ENCODE results near the gene CCDC142. TPM values are rescaled to one million over a fixed set of nuclear protein-coding genes. Genes with fewer than 3 reads are reported as not detected.

Gene CCDC142
- total and polyA plus RNA-seq, 10 of the 15 experiments (the other 5 are each of a cell fraction or from before 2014, with no cell fraction given), result 0.93 to 16.9 (median 9.0) TPM

DNA sequence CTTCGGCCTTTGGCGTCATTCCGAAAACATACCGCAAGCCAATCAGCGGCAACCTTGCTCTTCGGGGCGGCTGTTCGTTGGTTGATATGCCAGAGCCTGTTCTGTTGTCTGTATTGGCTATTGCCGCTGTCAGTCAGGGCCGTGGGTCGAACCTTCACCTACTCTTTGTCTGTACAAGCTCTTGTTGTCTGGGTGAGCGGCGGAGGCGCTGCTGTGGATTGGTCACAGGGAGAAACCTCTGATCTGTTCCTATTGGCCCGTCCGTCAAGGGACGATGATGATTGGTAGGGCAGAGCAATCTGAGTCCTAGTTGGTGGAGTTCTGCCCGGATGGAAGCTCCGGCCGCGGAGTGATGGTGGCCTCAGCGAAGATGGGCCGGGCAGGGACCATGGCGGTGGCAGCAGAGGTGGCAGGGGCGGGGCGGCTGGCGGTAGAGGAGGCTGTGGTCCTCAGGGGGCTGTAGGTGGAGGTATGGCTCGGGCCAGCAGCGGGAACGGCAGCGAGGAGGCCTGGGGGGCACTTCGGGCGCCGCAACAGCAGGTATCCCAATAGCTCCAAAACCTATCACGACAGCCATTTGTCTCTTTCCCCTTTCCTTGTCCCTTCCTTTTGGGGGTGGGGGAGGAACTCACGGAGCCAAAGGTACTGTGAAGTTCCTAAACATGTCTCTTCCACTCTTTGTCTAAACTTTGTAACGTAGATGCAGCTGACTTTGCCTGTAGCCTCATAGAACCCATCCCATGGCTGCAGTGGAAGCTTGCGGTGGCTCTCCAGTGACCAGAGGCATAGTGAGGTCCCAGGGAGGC lies 24.5 kb downstream of the CCDC142 start, which contains the start of gene WBP1 (continued):
- TF ChIP-seq, protein P1, sequence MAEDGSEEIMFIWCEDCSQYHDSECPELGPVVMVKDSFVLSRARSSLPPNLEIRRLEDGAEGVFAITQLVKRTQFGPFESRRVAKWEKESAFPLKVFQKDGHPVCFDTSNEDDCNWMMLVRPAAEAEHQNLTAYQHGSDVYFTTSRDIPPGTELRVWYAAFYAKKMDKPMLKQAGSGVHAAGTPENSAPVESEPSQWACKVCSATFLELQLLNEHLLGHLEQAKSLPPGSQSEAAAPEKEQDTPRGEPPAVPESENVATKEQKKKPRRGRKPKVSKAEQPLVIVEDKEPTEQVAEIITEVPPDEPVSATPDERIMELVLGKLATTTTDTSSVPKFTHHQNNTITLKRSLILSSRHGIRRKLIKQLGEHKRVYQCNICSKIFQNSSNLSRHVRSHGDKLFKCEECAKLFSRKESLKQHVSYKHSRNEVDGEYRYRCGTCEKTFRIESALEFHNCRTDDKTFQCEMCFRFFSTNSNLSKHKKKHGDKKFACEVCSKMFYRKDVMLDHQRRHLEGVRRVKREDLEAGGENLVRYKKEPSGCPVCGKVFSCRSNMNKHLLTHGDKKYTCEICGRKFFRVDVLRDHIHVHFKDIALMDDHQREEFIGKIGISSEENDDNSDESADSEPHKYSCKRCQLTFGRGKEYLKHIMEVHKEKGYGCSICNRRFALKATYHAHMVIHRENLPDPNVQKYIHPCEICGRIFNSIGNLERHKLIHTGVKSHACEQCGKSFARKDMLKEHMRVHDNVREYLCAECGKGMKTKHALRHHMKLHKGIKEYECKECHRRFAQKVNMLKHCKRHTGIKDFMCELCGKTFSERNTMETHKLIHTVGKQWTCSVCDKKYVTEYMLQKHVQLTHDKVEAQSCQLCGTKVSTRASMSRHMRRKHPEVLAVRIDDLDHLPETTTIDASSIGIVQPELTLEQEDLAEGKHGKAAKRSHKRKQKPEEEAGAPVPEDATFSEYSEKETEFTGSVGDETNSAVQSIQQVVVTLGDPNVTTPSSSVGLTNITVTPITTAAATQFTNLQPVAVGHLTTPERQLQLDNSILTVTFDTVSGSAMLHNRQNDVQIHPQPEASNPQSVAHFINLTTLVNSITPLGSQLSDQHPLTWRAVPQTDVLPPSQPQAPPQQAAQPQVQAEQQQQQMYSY (CRISPR knock-in tag; IDR thresholded peaks at IDR 0.05), result no peak
- TF ChIP-seq BACH1 (IDR thresholded peaks at IDR 0.05; ENCODE audit: borderline replicate concordance) (0 out of 2 replicates have a peak, but pooled peaks have one; percentile 15), POLR2AphosphoS2 (IDR thresholded peaks at IDR 0.05; ENCODE audit: low read depth, low read length) (peak; percentile 83), EZH2 (IDR thresholded peaks at IDR 0.05; ENCODE audit: borderline replicate concordance, control insufficient read depth, low read depth, low read length) (no peak), PAX5 (IDR thresholded peaks at IDR 0.05; ENCODE audit: borderline replicate concordance, low read depth, low read length) (no peak), ATF7 (IDR thresholded peaks at IDR 0.05; ENCODE audit: low read depth) (peak; percentile 23; the same call in 1 of the 2 replicates), SUPT20H (IDR thresholded peaks at IDR 0.05; ENCODE audit: borderline replicate concordance, control insufficient read depth, low read depth, low read length) (no peak), HDAC2 (IDR thresholded peaks at IDR 0.05) (no peak), NFIC (IDR thresholded peaks at IDR 0.05; ENCODE audit: low read depth, low read length) (no peak; the same call in 1 of the 2 replicates), WRNIP1 (IDR thresholded peaks at IDR 0.05; ENCODE audit: borderline replicate concordance, low read depth, low read length) (no peak), MEF2A (IDR thresholded peaks at IDR 0.05; ENCODE audit: insufficient read depth, low read depth, low read length) (no peak), CHD4 (IDR thresholded peaks at IDR 0.05) (no peak), SP1 (IDR thresholded peaks at IDR 0.05; ENCODE audit: low read depth, low read length) (peak; percentile 96), IKZF2 (IDR thresholded peaks at IDR 0.05) (no peak), SMARCA5 (IDR thresholded peaks at IDR 0.05) (no peak), TBL1XR1 (IDR thresholded peaks at IDR 0.05; ENCODE audit: low read depth, low read length) (no peak), CHD1 (IDR thresholded peaks at IDR 0.05; ENCODE audit: low read depth, low read length) (no peak), PML (IDR thresholded peaks at IDR 0.05; ENCODE audit: low read length) (0 out of 2 replicates have a peak, but pooled peaks have one; percentile 40), RELA (IDR thresholded peaks at IDR 0.05; ENCODE audit: borderline replicate concordance, partially characterized antibody) (no peak), SRF (IDR thresholded peaks at IDR 0.05; ENCODE audit: low read depth in 2 of 2, low read length in 2 of 2) (no peak), NBN (IDR thresholded peaks at IDR 0.05) (no peak)
- TF ChIP-seq, protein P2, sequence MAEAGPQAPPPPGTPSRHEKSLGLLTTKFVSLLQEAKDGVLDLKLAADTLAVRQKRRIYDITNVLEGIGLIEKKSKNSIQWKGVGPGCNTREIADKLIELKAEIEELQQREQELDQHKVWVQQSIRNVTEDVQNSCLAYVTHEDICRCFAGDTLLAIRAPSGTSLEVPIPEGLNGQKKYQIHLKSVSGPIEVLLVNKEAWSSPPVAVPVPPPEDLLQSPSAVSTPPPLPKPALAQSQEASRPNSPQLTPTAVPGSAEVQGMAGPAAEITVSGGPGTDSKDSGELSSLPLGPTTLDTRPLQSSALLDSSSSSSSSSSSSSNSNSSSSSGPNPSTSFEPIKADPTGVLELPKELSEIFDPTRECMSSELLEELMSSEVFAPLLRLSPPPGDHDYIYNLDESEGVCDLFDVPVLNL (IDR thresholded peaks at IDR 0.05; ENCODE audit: low read depth, low read length), result no peak
- TF ChIP-seq, protein P3, sequence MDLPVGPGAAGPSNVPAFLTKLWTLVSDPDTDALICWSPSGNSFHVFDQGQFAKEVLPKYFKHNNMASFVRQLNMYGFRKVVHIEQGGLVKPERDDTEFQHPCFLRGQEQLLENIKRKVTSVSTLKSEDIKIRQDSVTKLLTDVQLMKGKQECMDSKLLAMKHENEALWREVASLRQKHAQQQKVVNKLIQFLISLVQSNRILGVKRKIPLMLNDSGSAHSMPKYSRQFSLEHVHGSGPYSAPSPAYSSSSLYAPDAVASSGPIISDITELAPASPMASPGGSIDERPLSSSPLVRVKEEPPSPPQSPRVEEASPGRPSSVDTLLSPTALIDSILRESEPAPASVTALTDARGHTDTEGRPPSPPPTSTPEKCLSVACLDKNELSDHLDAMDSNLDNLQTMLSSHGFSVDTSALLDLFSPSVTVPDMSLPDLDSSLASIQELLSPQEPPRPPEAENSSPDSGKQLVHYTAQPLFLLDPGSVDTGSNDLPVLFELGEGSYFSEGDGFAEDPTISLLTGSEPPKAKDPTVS (IDR thresholded peaks at IDR 0.05; ENCODE audit: low read depth, low read length), result no peak
- TF ChIP-seq, protein P4, sequence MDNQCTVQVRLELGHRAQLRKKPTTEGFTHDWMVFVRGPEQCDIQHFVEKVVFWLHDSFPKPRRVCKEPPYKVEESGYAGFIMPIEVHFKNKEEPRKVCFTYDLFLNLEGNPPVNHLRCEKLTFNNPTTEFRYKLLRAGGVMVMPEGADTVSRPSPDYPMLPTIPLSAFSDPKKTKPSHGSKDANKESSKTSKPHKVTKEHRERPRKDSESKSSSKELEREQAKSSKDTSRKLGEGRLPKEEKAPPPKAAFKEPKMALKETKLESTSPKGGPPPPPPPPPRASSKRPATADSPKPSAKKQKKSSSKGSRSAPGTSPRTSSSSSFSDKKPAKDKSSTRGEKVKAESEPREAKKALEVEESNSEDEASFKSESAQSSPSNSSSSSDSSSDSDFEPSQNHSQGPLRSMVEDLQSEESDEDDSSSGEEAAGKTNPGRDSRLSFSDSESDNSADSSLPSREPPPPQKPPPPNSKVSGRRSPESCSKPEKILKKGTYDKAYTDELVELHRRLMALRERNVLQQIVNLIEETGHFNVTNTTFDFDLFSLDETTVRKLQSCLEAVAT (IDR thresholded peaks at IDR 0.05), result no peak

Data from GM12878 (cell line).